GM12878 (cell line): ENCODE results near the gene HOXB13. TPM values are rescaled to one million over a fixed set of nuclear protein-coding genes. Genes with fewer than 3 reads are reported as not detected.

ENCODE experiments used
- CEBPB ChIP-seq, 2 experiments: fragments of 150-350 bp in 1 of 2; IDR thresholded peaks; 2 replicates each; pipeline ENCODE4 v1.6.1; 2012 to 2014; ENCODE audit warnings: low read depth in 2 of 2, low read length in 2 of 2, borderline replicate concordance in 1 of 2, inconsistent platforms in 1 of 2
- HDAC6 ChIP-seq: fragments of 200-600 bp; sonication (generic); IDR thresholded peaks from one replicate; pipeline ENCODE4 v1.8.0; 2017; ENCODE audit warnings: antibody characterized with exemption; ENCODE audit not compliant: unreplicated experiment
- polyA plus RNA-seq, 11 experiments: library from polyadenylated mRNA; depleted of rRNA in 4 of 11; unstranded in 6 of 11; stranded (reverse) in 5 of 11; fragments of >200 nt; fragmentation: Nextera tagmentation in 4 of 11; fragmentation: Illumina TruSeq in 1 of 11; extraction: Ambion mirVana in 4 of 11; extraction: Trizol in 1 of 11; gene quantifications; 1 replicate in 1 of 11; 2 replicates in 10 of 11; pipeline versions ENCODE4 v1.2.1 to v1.2.3, GENCODE V29; 2011 to 2016; ENCODE audit warnings: inconsistent platforms in 2 of 11, missing spikeins in 2 of 11, low read depth in 1 of 11
- total RNA-seq, 4 experiments: library from RNA; depleted of rRNA in 3 of 4; stranded (reverse); fragments of >200 nt in 3 of 4; fragmentation: Illumina TruSeq in 1 of 4; extraction: Trizol in 1 of 4; gene quantifications; 2 replicates each; pipeline versions ENCODE4 v1.2.1 to v1.2.3, GENCODE V29; 2013 to 2021
- TF ChIP-seq, protein P1 (sequence below): IDR thresholded peaks from 2 replicates; pipeline ENCODE4 v1.6.1; 2012; ENCODE audit warnings: improper control_type of control experiment, low read depth, low read length; ENCODE audit not compliant: insufficient replicate concordance
- TF ChIP-seq, protein P2 (sequence below): IDR thresholded peaks from 2 replicates; pipeline ENCODE4 v1.6.1; 2011; ENCODE audit warnings: low read depth, mild to moderate bottlenecking, low read length, moderate library complexity, borderline replicate concordance; ENCODE audit errors: extremely low read depth

Gene HOXB13
- total and polyA plus RNA-seq, 10 of the 15 experiments (the other 5 are each of a cell fraction or from before 2014, with no cell fraction given), result 0.05 TPM; not detected in 9

DNA sequence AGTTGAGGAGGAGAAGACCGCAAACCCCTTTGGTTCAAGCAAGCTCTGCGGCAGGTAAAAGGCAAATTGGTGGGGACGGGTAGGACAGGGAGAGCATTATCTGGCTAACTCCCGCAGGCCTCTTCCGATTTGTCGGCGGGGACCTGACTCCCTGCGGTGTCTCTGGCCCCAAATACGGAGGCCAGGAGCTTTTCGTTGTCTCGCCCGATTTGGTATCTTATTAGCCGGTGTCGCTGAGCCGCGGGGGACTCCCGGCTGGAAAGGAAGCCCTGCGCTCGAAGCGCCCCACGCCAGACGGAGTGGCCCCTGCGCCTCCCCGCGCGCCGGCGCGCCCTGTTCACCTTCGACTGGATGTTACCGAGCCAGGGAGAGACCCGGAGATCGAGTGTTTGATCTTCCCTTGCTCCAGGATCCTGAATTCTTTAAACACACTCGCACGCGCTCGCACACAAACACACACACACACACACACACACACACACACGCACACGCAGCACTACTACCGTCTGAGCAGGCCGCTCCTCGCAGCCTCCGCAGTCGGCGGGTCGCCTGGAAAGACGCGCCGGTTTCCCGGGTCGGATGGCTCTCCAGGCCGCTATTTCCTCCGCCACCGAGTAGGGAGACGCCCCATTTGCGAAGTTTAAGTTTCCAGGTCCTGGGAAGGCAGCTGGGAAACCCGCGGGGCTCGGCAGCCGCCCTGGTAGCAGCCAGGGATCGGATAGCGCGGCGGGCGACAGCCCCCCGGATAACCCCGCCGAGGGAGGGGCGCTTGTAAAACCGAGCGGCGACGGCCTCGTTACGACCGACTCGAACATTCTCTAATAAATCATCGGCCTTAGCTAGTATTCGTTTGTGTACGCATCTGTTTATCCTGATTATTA, 9.5 kb downstream of the HOXB13 start (continued):
- TF ChIP-seq, protein P1, sequence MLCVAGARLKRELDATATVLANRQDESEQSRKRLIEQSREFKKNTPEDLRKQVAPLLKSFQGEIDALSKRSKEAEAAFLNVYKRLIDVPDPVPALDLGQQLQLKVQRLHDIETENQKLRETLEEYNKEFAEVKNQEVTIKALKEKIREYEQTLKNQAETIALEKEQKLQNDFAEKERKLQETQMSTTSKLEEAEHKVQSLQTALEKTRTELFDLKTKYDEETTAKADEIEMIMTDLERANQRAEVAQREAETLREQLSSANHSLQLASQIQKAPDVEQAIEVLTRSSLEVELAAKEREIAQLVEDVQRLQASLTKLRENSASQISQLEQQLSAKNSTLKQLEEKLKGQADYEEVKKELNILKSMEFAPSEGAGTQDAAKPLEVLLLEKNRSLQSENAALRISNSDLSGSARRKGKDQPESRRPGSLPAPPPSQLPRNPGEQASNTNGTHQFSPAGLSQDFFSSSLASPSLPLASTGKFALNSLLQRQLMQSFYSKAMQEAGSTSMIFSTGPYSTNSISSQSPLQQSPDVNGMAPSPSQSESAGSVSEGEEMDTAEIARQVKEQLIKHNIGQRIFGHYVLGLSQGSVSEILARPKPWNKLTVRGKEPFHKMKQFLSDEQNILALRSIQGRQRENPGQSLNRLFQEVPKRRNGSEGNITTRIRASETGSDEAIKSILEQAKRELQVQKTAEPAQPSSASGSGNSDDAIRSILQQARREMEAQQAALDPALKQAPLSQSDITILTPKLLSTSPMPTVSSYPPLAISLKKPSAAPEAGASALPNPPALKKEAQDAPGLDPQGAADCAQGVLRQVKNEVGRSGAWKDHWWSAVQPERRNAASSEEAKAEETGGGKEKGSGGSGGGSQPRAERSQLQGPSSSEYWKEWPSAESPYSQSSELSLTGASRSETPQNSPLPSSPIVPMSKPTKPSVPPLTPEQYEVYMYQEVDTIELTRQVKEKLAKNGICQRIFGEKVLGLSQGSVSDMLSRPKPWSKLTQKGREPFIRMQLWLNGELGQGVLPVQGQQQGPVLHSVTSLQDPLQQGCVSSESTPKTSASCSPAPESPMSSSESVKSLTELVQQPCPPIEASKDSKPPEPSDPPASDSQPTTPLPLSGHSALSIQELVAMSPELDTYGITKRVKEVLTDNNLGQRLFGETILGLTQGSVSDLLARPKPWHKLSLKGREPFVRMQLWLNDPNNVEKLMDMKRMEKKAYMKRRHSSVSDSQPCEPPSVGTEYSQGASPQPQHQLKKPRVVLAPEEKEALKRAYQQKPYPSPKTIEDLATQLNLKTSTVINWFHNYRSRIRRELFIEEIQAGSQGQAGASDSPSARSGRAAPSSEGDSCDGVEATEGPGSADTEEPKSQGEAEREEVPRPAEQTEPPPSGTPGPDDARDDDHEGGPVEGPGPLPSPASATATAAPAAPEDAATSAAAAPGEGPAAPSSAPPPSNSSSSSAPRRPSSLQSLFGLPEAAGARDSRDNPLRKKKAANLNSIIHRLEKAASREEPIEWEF, result no peak
- TF ChIP-seq, protein P2, sequence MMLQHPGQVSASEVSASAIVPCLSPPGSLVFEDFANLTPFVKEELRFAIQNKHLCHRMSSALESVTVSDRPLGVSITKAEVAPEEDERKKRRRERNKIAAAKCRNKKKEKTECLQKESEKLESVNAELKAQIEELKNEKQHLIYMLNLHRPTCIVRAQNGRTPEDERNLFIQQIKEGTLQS, result no peak
- TF ChIP-seq HDAC6 (no peak), CEBPB (IDR thresholded peaks at IDR 0.05; ENCODE audit: borderline replicate concordance in 1 of 2, low read depth in 2 of 2, low read length in 2 of 2) (no peak)
- TF ChIP-seq, all 136 proteins: peak for 0
